A549 (cell line): ENCODE measurements around the gene PBX3.

Source experiments
- CTCF ChIP-seq: fragments of >200 bp; sonication (Bioruptor Twin); formaldehyde crosslinking; IDR thresholded peaks from 3 replicates; pipeline ENCODE4 v1.5.1; 2016
- HDAC2 ChIP-seq: fragments of 200-600 bp; sonication (generic); IDR thresholded peaks from 2 replicates; pipeline ENCODE4 v1.6.1; 2016
- RFX5 ChIP-seq: fragments of 450-650 bp; IDR thresholded peaks from 2 replicates; pipeline ENCODE4 v1.7.1; 2014; ENCODE audit warnings: antibody characterized with exemption, mild to moderate bottlenecking, moderate library complexity

- no peak for TF ChIP-seq CTCF
- no peak for TF ChIP-seq RFX5
- no peak for TF ChIP-seq HDAC2
These were observed 182.7 kb downstream of the PBX3 start for GRCh38 chr9:125929846-125930245.
